ENCODE results near the gene MYO3B.
"Not testable (repeated sequence)": the region's sequence is repeated elsewhere in the genome, so short reads cannot be mapped to it uniquely, and the experiment has no call there.

The MYO3B gene

DNA sequence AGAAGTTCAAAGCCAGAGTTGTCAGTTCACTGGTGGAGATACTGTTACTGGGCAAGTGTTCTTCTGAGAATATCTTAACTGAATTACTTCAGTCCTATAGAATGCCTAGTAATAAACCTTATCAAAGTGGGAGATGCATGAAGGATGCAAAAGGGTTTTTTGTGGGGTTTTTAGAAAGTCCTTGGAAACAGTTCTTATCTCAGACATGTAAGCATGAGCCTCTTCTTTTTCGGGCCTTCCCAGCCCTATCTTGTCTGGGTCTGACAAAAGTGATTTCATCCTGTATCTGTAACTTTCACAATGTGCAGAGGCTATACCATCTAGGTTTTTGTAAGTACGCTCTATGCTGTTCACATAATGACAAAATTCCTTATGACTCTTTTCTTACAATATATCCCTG, 255.5 kb downstream of the MYO3B start:
- TF ChIP-seq, protein P1, sequence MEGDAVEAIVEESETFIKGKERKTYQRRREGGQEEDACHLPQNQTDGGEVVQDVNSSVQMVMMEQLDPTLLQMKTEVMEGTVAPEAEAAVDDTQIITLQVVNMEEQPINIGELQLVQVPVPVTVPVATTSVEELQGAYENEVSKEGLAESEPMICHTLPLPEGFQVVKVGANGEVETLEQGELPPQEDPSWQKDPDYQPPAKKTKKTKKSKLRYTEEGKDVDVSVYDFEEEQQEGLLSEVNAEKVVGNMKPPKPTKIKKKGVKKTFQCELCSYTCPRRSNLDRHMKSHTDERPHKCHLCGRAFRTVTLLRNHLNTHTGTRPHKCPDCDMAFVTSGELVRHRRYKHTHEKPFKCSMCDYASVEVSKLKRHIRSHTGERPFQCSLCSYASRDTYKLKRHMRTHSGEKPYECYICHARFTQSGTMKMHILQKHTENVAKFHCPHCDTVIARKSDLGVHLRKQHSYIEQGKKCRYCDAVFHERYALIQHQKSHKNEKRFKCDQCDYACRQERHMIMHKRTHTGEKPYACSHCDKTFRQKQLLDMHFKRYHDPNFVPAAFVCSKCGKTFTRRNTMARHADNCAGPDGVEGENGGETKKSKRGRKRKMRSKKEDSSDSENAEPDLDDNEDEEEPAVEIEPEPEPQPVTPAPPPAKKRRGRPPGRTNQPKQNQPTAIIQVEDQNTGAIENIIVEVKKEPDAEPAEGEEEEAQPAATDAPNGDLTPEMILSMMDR (IDR thresholded peaks at IDR 0.05; ENCODE audit: insufficient read depth, low read length, poor library complexity, severe bottlenecking): no peak
- no peak for DNase-seq (ENCODE audit: extremely low read depth, insufficient read length)
- H3K27me3 ChIP-seq (replicated peaks; ENCODE audit: control insufficient read depth, insufficient read depth, low read length): no peaks in the 10 kb centered on the region
- no peaks in the 10 kb centered on the region for H3K36me3 ChIP-seq (ENCODE audit: control insufficient read depth, insufficient read depth, low read length)
- H3K4me3 ChIP-seq (replicated peaks; ENCODE audit: low read depth, low read length): no peak overlapping the region

DNA sequence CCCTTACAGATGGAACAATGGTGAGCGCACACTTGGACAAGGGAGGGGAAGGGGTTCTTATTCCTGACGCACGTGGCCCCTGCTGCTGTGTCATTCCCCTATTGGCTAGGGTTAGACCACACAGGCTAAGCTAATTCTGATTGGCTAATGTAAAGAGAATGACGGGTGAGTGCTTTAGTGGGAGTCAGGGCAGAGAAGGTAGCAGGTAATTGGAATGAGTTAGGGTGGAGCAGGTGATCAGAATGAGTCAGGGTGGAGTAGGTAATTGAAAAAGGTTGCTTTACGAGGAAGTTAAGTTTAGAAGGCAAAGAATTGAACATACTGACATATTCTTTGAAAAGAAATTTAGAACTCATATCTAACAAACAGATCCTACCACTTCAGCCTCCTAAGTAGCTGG, 256.4 kb downstream of the MYO3B start:
- H3K36me3 ChIP-seq (ENCODE audit: control insufficient read depth, insufficient read depth, low read length); H3K27me3 ChIP-seq (replicated peaks; ENCODE audit: control insufficient read depth, insufficient read depth, low read length); H3K4me3 ChIP-seq (replicated peaks; ENCODE audit: low read depth, low read length); DNase-seq (ENCODE audit: extremely low read depth, insufficient read length): not testable (repeated sequence)

DNA sequence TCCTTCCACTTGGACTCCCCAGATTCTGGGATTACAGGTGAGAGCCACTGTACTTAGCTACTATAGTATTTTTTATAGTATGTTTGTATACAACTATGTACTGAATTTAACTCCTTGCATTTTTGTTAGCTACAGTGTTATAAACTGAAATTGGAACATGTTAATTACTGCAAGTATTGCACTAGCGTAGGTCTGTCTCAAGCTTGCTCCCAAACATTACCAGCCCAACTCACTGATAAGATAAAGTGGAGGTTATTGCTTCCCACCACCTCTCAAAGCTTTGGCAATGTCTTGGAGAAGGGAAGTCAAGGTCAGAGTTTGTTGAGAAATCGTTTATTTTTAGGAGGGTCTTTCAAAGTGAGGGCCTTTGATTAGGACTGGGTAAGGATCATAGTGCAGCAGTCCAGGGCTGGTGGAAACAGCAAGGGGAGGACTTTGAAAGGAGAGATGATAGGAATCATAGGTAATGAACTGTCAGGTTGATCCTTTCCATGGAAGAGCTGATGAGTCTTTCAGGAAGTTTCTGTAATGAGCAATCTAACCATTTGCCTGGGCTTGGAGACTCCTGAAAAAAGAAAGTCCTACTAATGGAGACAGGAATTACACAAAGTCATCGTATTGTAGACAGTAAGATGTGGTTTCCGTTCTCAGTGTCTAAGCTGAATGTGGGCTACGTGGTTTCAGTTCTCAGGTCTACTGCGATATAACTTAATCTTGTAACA, 257.1 kb downstream of the MYO3B start:
- no peaks in the 10 kb centered on the region for H3K27me3 ChIP-seq (replicated peaks; ENCODE audit: control insufficient read depth, insufficient read depth, low read length)
- H3K36me3 ChIP-seq (ENCODE audit: control insufficient read depth, insufficient read depth, low read length): no peaks in the 10 kb centered on the region
- no peak for DNase-seq (ENCODE audit: extremely low read depth, insufficient read length)
- H3K4me3 ChIP-seq (replicated peaks; ENCODE audit: low read depth, low read length): no peak overlapping the region
- TF ChIP-seq, protein P1 (IDR thresholded peaks at IDR 0.05; ENCODE audit: insufficient read depth, low read length, poor library complexity, severe bottlenecking): no peak

DNA sequence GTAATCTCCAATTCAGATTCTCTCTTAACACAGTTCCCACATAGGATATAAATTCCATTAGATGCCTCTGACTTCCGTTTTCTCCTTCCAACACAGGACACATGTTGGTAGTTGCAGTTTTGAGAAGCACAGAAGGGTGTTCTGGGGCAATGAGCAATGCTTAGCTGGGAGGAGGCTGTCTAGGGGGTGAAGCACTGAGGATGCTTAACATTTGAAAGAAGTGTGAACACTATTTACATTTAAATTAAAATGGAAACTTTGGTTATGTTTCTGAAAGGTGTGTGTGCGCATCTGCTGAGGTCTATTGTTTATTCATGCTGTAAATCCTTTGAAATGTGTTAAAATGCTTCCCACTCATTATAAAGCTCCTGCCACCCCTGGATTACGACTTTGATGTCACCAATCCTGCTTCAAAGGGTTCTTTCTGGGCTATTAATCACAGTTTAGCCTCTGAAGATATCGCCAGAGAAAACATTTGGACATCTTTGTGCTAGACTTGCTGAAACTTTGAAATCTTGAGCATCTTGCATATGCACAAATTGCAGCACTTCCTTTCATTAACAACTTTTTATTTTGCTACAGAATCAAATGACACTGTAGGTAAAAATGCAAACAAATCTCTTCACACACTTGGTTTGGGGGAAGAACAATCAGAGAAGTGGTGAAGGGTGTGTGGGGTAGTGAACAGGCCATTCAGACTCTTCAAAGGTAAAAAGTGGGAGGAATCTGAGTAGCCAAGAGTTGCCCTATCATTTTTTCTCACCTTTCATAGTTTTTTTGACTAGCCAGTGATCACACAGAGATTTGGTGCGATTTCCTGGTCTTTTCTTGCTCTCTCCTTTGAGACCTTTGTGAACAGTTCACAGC, 258.4 kb downstream of the MYO3B start:
- no peak overlapping the region for H3K4me3 ChIP-seq (replicated peaks; ENCODE audit: low read depth, low read length)
- no peaks in the 10 kb centered on the region for H3K27me3 ChIP-seq (replicated peaks; ENCODE audit: control insufficient read depth, insufficient read depth, low read length)
- DNase-seq (ENCODE audit: extremely low read depth, insufficient read length): no peak
- TF ChIP-seq, protein P1 (IDR thresholded peaks at IDR 0.05; ENCODE audit: insufficient read depth, low read length, poor library complexity, severe bottlenecking): no peak
- H3K36me3 ChIP-seq (ENCODE audit: control insufficient read depth, insufficient read depth, low read length): no peaks in the 10 kb centered on the region

DNA sequence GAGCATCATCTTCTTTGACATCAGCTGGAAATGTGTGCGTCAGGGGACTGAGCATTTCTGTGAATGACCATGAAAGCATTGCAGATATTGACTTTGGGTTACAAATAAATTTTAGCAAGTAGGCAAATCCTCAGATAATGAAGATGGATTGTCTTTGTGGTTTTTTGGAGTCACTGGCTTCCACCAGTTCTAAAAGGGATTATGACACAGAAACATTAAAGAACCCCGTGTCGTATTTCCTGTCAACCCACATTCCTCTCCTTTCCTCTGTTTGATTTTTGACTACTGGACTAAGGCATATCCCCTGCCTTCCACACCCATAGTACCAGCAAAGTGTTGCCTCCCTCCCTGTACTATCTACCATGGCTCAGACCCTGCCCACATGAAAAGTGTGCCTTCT, 268.1 kb downstream of the MYO3B start:
- TF ChIP-seq, protein P1 (IDR thresholded peaks at IDR 0.05; ENCODE audit: insufficient read depth, low read length, poor library complexity, severe bottlenecking): no peak
- Histone ChIP-seq H3K27me3 (replicated peaks; ENCODE audit: control insufficient read depth, insufficient read depth, low read length) (no peaks in the 10 kb centered on the region), H3K4me3 (replicated peaks; ENCODE audit: low read depth, low read length) (no peak overlapping the region), H3K36me3 (ENCODE audit: control insufficient read depth, insufficient read depth, low read length) (no peaks in the 10 kb centered on the region)
- no peak for DNase-seq (ENCODE audit: extremely low read depth, insufficient read length)

DNA sequence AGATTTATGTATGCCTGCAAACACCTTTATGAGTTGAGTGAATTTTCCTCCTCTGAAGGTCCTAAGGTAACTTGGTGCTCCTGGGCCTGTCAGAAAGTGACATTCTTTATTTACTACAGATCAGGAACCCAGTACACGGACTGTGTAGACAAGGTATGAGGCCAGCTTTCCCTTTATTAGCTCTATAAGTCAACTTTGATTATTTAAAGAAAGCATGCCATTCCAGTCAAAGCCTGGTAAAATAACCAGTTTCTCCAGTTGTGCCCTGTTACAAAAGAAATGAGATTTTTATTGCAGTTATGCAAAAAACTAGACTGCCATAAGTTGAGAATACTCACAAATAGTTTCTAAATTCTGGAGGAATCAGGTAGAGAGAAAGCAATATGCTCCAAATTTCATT, 271.1 kb downstream of the MYO3B start:
- Histone ChIP-seq H3K4me3 (replicated peaks; ENCODE audit: low read depth, low read length) (no peak overlapping the region), H3K36me3 (ENCODE audit: control insufficient read depth, insufficient read depth, low read length) (no peaks in the 10 kb centered on the region), H3K27me3 (replicated peaks; ENCODE audit: control insufficient read depth, insufficient read depth, low read length) (no peaks in the 10 kb centered on the region)
- no peak for DNase-seq (ENCODE audit: extremely low read depth, insufficient read length)
- TF ChIP-seq, protein P1 (IDR thresholded peaks at IDR 0.05; ENCODE audit: insufficient read depth, low read length, poor library complexity, severe bottlenecking): no peak
